Activated CD8-positive, alpha-beta memory T cell treated with anti-CD3 and anti-CD28 coated beads for 1 hour (primary cell): Measurements from ENCODE around the gene NBDY.
"Not testable (repeated sequence)": the region's sequence is repeated elsewhere in the genome, so short reads cannot be mapped to it uniquely, and the experiment has no call there.

Source experiments
- DNase-seq, 2 donors: peaks; one replicate each; pipeline ENCODE4 v3.0.0-alpha.2; 2020; ENCODE audit warnings: low read depth in 1 of 2; ENCODE audit errors: extremely low read depth in 1 of 2

NBDY gene

GRCh38 chrX:56764153-56764974 is 35.3 kb downstream of the NBDY start:
- peak; percentile 17 to 68 for DNase-seq

- no peak for DNase-seq
Observed at GRCh38 chrX:56764975-56765791, 36.1 kb downstream of the NBDY start.

GRCh38 chrX:56765811-56766553 is 36.9 kb downstream of the NBDY start:
- DNase-seq = no peak

- no peak for DNase-seq
Observed at GRCh38 chrX:56766554-56767347, 37.7 kb downstream of the NBDY start.

- not testable (repeated sequence) for DNase-seq
Observed at GRCh38 chrX:56767348-56768119, 38.5 kb downstream of the NBDY start.

- DNase-seq = not testable (repeated sequence)
Observed at GRCh38 chrX:56768120-56768660, 39.1 kb downstream of the NBDY start.

- not testable (repeated sequence) for DNase-seq
Observed at GRCh38 chrX:56772675-56773521, 43.9 kb downstream of the NBDY start.

GRCh38 chrX:56773522-56774060 is 44.5 kb downstream of the NBDY start:
- not testable (repeated sequence) for DNase-seq

- not testable (repeated sequence) for DNase-seq
Observed at GRCh38 chrX:56778099-56778923, 49.3 kb downstream of the NBDY start.

GRCh38 chrX:56778924-56779468 is 50.0 kb downstream of the NBDY start:
- not testable (repeated sequence) for DNase-seq

GRCh38 chrX:56780681-56781649 is 51.9 kb downstream of the NBDY start:
- DNase-seq = not testable (repeated sequence)

- DNase-seq = no peak
Observed at GRCh38 chrX:56782352-56782751, 53.3 kb downstream of the NBDY start.

- DNase-seq = no peak
Observed at GRCh38 chrX:56782791-56783449, 53.9 kb downstream of the NBDY start.

- DNase-seq = peak in 1 of 2 donors; percentile 57
Observed at GRCh38 chrX:56783450-56783831, 54.4 kb downstream of the NBDY start.

GRCh38 chrX:56783996-56784620 is 55.1 kb downstream of the NBDY start:
- DNase-seq = no peak
